ENCODE data around the gene AHCTF1. TPM values are rescaled to one million over a fixed set of nuclear protein-coding genes. Genes with fewer than 3 reads are reported as not detected.

AHCTF1 gene
- total and polyA plus RNA-seq, 2 experiments from 2014 or later, result 21.7 to 49.8 TPM

- H3K9me3 Mint-ChIP-seq, result no peaks in the 10 kb centered on the region
- Histone ChIP-seq H3K4me1 (ENCODE audit: insufficient read depth) (peaks cover 12% of the 10 kb centered on the region), H3K4me3 (no peak overlapping the region), H3F3A (replicated peaks; ENCODE audit: low read depth) (0 out of 2 replicates have a peak, but pooled peaks cover 2% of the 10 kb centered on the region), H2AFZ (no peak overlapping the region), H3K27me3 (ENCODE audit: insufficient read depth) (no peaks in the 10 kb centered on the region), H4K20me1 (replicated peaks; ENCODE audit: insufficient read depth) (no peaks in the 10 kb centered on the region), H3K79me2 (replicated peaks; ENCODE audit: insufficient read depth) (no peaks in the 10 kb centered on the region), H3K36me3 (ENCODE audit: insufficient read depth) (no peaks in the 10 kb centered on the region), H3K9me2 (ENCODE audit: insufficient read depth) (no peaks in the 10 kb centered on the region), H3K27ac (ENCODE audit: low read depth) (no peak overlapping the region), H3K4me2 (no peak overlapping the region)
- DNase-seq (ENCODE audit: low spot score) (no peak), ATAC-seq (no peak)
- H3K27me3 Mint-ChIP-seq (ENCODE audit: insufficient read depth, low read depth, poor library complexity), result peaks cover 12% of the 10 kb centered on the region
- no peak overlapping the region for H3K27ac Mint-ChIP-seq
- H3K36me3 Mint-ChIP-seq (ENCODE audit: low read depth), result no peaks in the 10 kb centered on the region
- H3K4me3 Mint-ChIP-seq, result no peak overlapping the region
- TF ChIP-seq STAT1 (IDR thresholded peaks at IDR 0.05; ENCODE audit: unreplicated experiment) (no peak), JUNB (IDR thresholded peaks at IDR 0.05; ENCODE audit: unreplicated experiment) (no peak), ZNF462 (CRISPR knock-in tag; IDR thresholded peaks at IDR 0.05) (no peak), EZH2phosphoT487 (IDR thresholded peaks at IDR 0.05; ENCODE audit: unreplicated experiment) (no peak), CREB1 (CRISPR knock-in tag; IDR thresholded peaks at IDR 0.05; ENCODE audit: low read depth) (no peak), ZNF114 (CRISPR knock-in tag; IDR thresholded peaks at IDR 0.05) (no peak), ETS1 (IDR thresholded peaks at IDR 0.05) (no peak)
- TF ChIP-seq, protein P1, sequence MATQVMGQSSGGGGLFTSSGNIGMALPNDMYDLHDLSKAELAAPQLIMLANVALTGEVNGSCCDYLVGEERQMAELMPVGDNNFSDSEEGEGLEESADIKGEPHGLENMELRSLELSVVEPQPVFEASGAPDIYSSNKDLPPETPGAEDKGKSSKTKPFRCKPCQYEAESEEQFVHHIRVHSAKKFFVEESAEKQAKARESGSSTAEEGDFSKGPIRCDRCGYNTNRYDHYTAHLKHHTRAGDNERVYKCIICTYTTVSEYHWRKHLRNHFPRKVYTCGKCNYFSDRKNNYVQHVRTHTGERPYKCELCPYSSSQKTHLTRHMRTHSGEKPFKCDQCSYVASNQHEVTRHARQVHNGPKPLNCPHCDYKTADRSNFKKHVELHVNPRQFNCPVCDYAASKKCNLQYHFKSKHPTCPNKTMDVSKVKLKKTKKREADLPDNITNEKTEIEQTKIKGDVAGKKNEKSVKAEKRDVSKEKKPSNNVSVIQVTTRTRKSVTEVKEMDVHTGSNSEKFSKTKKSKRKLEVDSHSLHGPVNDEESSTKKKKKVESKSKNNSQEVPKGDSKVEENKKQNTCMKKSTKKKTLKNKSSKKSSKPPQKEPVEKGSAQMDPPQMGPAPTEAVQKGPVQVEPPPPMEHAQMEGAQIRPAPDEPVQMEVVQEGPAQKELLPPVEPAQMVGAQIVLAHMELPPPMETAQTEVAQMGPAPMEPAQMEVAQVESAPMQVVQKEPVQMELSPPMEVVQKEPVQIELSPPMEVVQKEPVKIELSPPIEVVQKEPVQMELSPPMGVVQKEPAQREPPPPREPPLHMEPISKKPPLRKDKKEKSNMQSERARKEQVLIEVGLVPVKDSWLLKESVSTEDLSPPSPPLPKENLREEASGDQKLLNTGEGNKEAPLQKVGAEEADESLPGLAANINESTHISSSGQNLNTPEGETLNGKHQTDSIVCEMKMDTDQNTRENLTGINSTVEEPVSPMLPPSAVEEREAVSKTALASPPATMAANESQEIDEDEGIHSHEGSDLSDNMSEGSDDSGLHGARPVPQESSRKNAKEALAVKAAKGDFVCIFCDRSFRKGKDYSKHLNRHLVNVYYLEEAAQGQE (IDR thresholded peaks at IDR 0.05; ENCODE audit: unreplicated experiment), result no peak
- peaks cover 38% of the 10 kb centered on the region for H3K4me1 Mint-ChIP-seq
Observed at GRCh38 chr1:246797597-246797996, 134.2 kb downstream of the AHCTF1 start.

All from GM23338 (cell line).